CD4-positive, alpha-beta T cell (primary cell): ENCODE measurements around the gene COL5A1. TPM values are rescaled to one million over a fixed set of nuclear protein-coding genes. Genes with fewer than 3 reads are reported as not detected.

Source experiments
- ATAC-seq: fragments of 200-7000 bp; cut with Tn5 transposase; one replicate; pipeline ENCODE4 v1.10.0; 2022; ENCODE audit warnings: mild to moderate bottlenecking; ENCODE audit not compliant: poor library complexity
- CTCF ChIA-PET: fragments of 350-600 bp; sonication (Branson Sonifier 250); formaldehyde crosslinking; loops from one replicate; lab custom pipeline; 2021; ENCODE audit warnings: antibody characterized with exemption, inconsistent platforms; lab: Charles Lee
- POLR2A ChIA-PET: fragments of 350-600 bp; sonication (Branson Sonifier 250); formaldehyde crosslinking; loops from one replicate; lab custom pipeline; 2021; ENCODE audit warnings: antibody characterized with exemption, inconsistent platforms; lab: Charles Lee
- DNase-seq, 14 experiments: peaks; one replicate each; pipeline ENCODE4 v3.0.0-alpha.2; 2013 to 2020; ENCODE audit warnings: mixed read lengths in 2 of 14
- H3K27ac ChIP-seq, 2 donors: one replicate each; pipeline versions ENCODE4 v1.5.1 to v1.7.0; 2013; ENCODE audit warnings: low read length in 2 of 2, low read depth in 1 of 2, mild to moderate bottlenecking in 1 of 2
- H3K27me3 ChIP-seq, 2 experiments: 1 replicate in 1 of 2; 2 replicates in 1 of 2; pipeline versions ENCODE4 v1.6.1 to v1.7.0; 2013; ENCODE audit warnings: low read length in 2 of 2, control low read depth in 1 of 2, mild to moderate bottlenecking in 1 of 2, moderate library complexity in 1 of 2; ENCODE audit not compliant: insufficient read depth in 2 of 2, control insufficient read depth in 1 of 2
- H3K36me3 ChIP-seq: one replicate; pipeline ENCODE4 v1.6.1; 2013; ENCODE audit warnings: low read length, control low read depth; ENCODE audit not compliant: insufficient read depth
- H3K4me1 ChIP-seq: one replicate; pipeline ENCODE4 v1.6.1; 2013; ENCODE audit warnings: low read length, control low read depth; ENCODE audit not compliant: insufficient read depth
- H3K4me3 ChIP-seq: one replicate; pipeline ENCODE4 v1.5.1; 2013; ENCODE audit warnings: mild to moderate bottlenecking, low read length, moderate library complexity
- H3K9me3 ChIP-seq, 2 experiments: 1 replicate in 1 of 2; 2 replicates in 1 of 2; pipeline versions ENCODE4 v1.6.1 to v1.7.0; 2013; ENCODE audit warnings: low read length in 2 of 2, mild to moderate bottlenecking in 2 of 2, control low read depth in 1 of 2, moderate library complexity in 1 of 2; ENCODE audit not compliant: control insufficient read depth in 1 of 2, insufficient read depth in 1 of 2
- H3K27ac Mint-ChIP-seq: one replicate; pipeline ENCODE4 v1.8.0; 2020; ENCODE audit warnings: mixed read lengths
- H3K27me3 Mint-ChIP-seq: one replicate; pipeline ENCODE4 v1.8.0; 2021; ENCODE audit warnings: mixed read lengths
- H3K36me3 Mint-ChIP-seq: one replicate; pipeline ENCODE4 v1.8.0; 2021; ENCODE audit warnings: low read depth, mixed read lengths
- H3K4me1 Mint-ChIP-seq: one replicate; pipeline ENCODE4 v1.8.0; 2021; ENCODE audit warnings: low read depth, mixed read lengths
- H3K4me3 Mint-ChIP-seq: one replicate; pipeline ENCODE4 v1.8.0; 2020; ENCODE audit warnings: mild to moderate bottlenecking, mixed read lengths
- H3K9me3 Mint-ChIP-seq: one replicate; pipeline ENCODE4 v1.8.0; 2020; ENCODE audit warnings: mixed read lengths
- intact Hi-C, 2 experiments: fragments of 100-400 bp; cut with DNase I in 1 of 2; cut with micrococcal nuclease in 1 of 2; formaldehyde crosslinking; loops; one replicate each; pipeline versions ENCODE4 v1.15.1 to v1.9.0; 2023 to 2025; cut with DNase I, micrococcal nuclease
- total RNA-seq, 174 experiments: library from RNA in 2 of 174; stranded (reverse) in 2 of 174; gene quantifications; one replicate each; pipeline ENCODE4 v1.2.3 and lab custom pipeline; 2021 to 2026
- TF ChIP-seq, protein P1 (sequence below): fragments of 200-600 bp; IDR thresholded peaks from one replicate; pipeline ENCODE4 v1.8.0; 2022; ENCODE audit warnings: antibody characterized with exemption, mild to moderate bottlenecking

Gene COL5A1
- total RNA-seq, 2 experiments from 2014 or later, result 0.41 to 0.50 TPM

- no peak overlapping the region for H3K4me3 ChIP-seq
- TF ChIP-seq, protein P1, sequence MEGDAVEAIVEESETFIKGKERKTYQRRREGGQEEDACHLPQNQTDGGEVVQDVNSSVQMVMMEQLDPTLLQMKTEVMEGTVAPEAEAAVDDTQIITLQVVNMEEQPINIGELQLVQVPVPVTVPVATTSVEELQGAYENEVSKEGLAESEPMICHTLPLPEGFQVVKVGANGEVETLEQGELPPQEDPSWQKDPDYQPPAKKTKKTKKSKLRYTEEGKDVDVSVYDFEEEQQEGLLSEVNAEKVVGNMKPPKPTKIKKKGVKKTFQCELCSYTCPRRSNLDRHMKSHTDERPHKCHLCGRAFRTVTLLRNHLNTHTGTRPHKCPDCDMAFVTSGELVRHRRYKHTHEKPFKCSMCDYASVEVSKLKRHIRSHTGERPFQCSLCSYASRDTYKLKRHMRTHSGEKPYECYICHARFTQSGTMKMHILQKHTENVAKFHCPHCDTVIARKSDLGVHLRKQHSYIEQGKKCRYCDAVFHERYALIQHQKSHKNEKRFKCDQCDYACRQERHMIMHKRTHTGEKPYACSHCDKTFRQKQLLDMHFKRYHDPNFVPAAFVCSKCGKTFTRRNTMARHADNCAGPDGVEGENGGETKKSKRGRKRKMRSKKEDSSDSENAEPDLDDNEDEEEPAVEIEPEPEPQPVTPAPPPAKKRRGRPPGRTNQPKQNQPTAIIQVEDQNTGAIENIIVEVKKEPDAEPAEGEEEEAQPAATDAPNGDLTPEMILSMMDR, result no peak
- intact Hi-C loops, result no loop called here
These were observed 126.7 kb downstream of the COL5A1 start for GRCh38 chr9:134768332-134768708.

GRCh38 chr9:134768709-134769351 is 127.2 kb downstream of the COL5A1 start:
- CTCF ChIA-PET, result no interaction called here
- TF ChIP-seq, protein P1, result no peak
- Mint-ChIP-seq H3K4me3 (no peak overlapping the region), H3K4me1 (no peaks in the 10 kb centered on the region), H3K36me3 (no peaks in the 10 kb centered on the region), H3K27me3 (peaks cover 11% of the 10 kb centered on the region), H3K9me3 (no peaks in the 10 kb centered on the region), H3K27ac (no peak overlapping the region)
- Histone ChIP-seq H3K27ac (no peak overlapping the region), H3K4me1 (no peaks in the 10 kb centered on the region), H3K4me3 (no peak overlapping the region), H3K9me3 (no peaks in the 10 kb centered on the region), H3K36me3 (no peaks in the 10 kb centered on the region), H3K27me3 (peaks cover 0 to 5% of the 10 kb centered on the region in 2 experiments)
- POLR2A ChIA-PET, result no interaction called here
- ATAC-seq (no peak), DNase-seq (no peak)
- intact Hi-C loops, result no loop called here

More at GRCh38 chr9:134768332-134768708, 126.7 kb downstream of the COL5A1 start:
- no peak for DNase-seq
- peaks cover 0 to 5% of the 10 kb centered on the region in 2 experiments for H3K27me3 ChIP-seq
- Mint-ChIP-seq H3K9me3 (no peaks in the 10 kb centered on the region), H3K4me1 (no peaks in the 10 kb centered on the region), H3K27me3 (peaks cover 11% of the 10 kb centered on the region), H3K27ac (no peak overlapping the region), H3K4me3 (no peak overlapping the region), H3K36me3 (no peaks in the 10 kb centered on the region)
- ATAC-seq, result no peak
- ChIA-PET CTCF (no interaction called here), POLR2A (no interaction called here)
- no peaks in the 10 kb centered on the region for H3K4me1 ChIP-seq
- H3K27ac ChIP-seq, result no peak overlapping the region
- no peaks in the 10 kb centered on the region for H3K9me3 ChIP-seq
- no peaks in the 10 kb centered on the region for H3K36me3 ChIP-seq

- peak in 1 of 14 experiments; percentile 10 for DNase-seq
- Mint-ChIP-seq H3K27me3 (peaks cover 11% of the 10 kb centered on the region), H3K27ac (no peak overlapping the region), H3K9me3 (no peaks in the 10 kb centered on the region), H3K4me3 (no peak overlapping the region), H3K4me1 (no peaks in the 10 kb centered on the region), H3K36me3 (no peaks in the 10 kb centered on the region)
- Histone ChIP-seq H3K9me3 (no peaks in the 10 kb centered on the region), H3K4me1 (no peaks in the 10 kb centered on the region), H3K4me3 (no peak overlapping the region), H3K27me3 (peaks cover 0 to 5% of the 10 kb centered on the region in 2 experiments), H3K36me3 (no peaks in the 10 kb centered on the region), H3K27ac (no peak overlapping the region)
- CTCF ChIA-PET, result no interaction called here
- ATAC-seq, result no peak
- TF ChIP-seq, protein P1, result no peak
- intact Hi-C loops, result no loop called here
- POLR2A ChIA-PET, result no interaction called here
These were observed 129.7 kb downstream of the COL5A1 start for GRCh38 chr9:134770972-134771971.
